ENCODE results near the gene FOXO1. TPM values are rescaled to one million over a fixed set of nuclear protein-coding genes. Genes with fewer than 3 reads are reported as not detected.

The FOXO1 gene
- total RNA-seq, 1 donor from 2014 or later, result 50.4 TPM

- DNase-seq (no peak), ATAC-seq (ENCODE audit: low read depth) (no peak)
- ChIA-PET CTCF (no interaction called here), POLR2A (no interaction called here)
- intact Hi-C loops (cut with micrococcal nuclease), result no loop called here
- Mint-ChIP-seq H3K36me3 (ENCODE audit: low read depth) (peaks cover 5% of the 10 kb centered on the region), H3K27me3 (no peaks in the 10 kb centered on the region), H3K4me3 (no peak overlapping the region), H3K9me3 (peaks cover 9% of the 10 kb centered on the region), H3K27ac (no peak overlapping the region), H3K4me1 (peaks cover 37% of the 10 kb centered on the region)
- no peak for TF ChIP-seq CTCF (IDR thresholded peaks at IDR 0.05)
These were observed 137.6 kb downstream of the FOXO1 start for GRCh38 chr13:40528881-40529280.

GRCh38 chr13:40527914-40528313 lies 138.5 kb downstream of the FOXO1 start:
- intact Hi-C loops (cut with micrococcal nuclease), result no loop called here
- Mint-ChIP-seq H3K4me1 (peaks cover 34% of the 10 kb centered on the region), H3K27me3 (no peaks in the 10 kb centered on the region), H3K9me3 (peaks cover 9% of the 10 kb centered on the region), H3K4me3 (no peak overlapping the region), H3K27ac (no peak overlapping the region), H3K36me3 (ENCODE audit: low read depth) (peaks cover 5% of the 10 kb centered on the region)
- ATAC-seq (ENCODE audit: low read depth) (no peak), DNase-seq (no peak)
- CTCF ChIA-PET, result no interaction called here
- TF ChIP-seq CTCF (IDR thresholded peaks at IDR 0.05), result no peak
- POLR2A ChIA-PET, result no interaction called here

GRCh38 chr13:40522282-40522681 lies 144.2 kb downstream of the FOXO1 start:
- no peak for TF ChIP-seq CTCF (IDR thresholded peaks at IDR 0.05)
- no peak overlapping the region for H3K4me3 Mint-ChIP-seq
- H3K4me1 Mint-ChIP-seq, result peaks cover 42% of the 10 kb centered on the region
- DNase-seq (no peak), ATAC-seq (ENCODE audit: low read depth) (no peak)
- no peaks in the 10 kb centered on the region for H3K9me3 Mint-ChIP-seq
- no peaks in the 10 kb centered on the region for H3K36me3 Mint-ChIP-seq (ENCODE audit: low read depth)
- ChIA-PET POLR2A (interaction anchor here (0.6 kb wide), 1 partner anchor 14 kb away, joined by 3 read pairs; no protein-coding TSS in a partner anchor), CTCF (no interaction called here)
- no peaks in the 10 kb centered on the region for H3K27me3 Mint-ChIP-seq
- intact Hi-C loops (cut with micrococcal nuclease), result no loop called here
- H3K27ac Mint-ChIP-seq, result no peak overlapping the region

- ATAC-seq (ENCODE audit: low read depth) (no peak), DNase-seq (no peak)
- ChIA-PET POLR2A (no interaction called here), CTCF (no interaction called here)
- no peak overlapping the region for H3K4me3 Mint-ChIP-seq
- intact Hi-C loops (cut with micrococcal nuclease), result no loop called here
- no peaks in the 10 kb centered on the region for H3K27me3 Mint-ChIP-seq
- H3K36me3 Mint-ChIP-seq (ENCODE audit: low read depth), result no peaks in the 10 kb centered on the region
- peaks cover 51% of the 10 kb centered on the region for H3K4me1 Mint-ChIP-seq
- TF ChIP-seq CTCF (IDR thresholded peaks at IDR 0.05), result no peak
- H3K27ac Mint-ChIP-seq, result no peak overlapping the region
- no peaks in the 10 kb centered on the region for H3K9me3 Mint-ChIP-seq
These were observed 145.5 kb downstream of the FOXO1 start for GRCh38 chr13:40520916-40521315.

- no peak for ATAC-seq (ENCODE audit: low read depth)
- no peaks in the 10 kb centered on the region for H3K27me3 Mint-ChIP-seq
- H3K4me3 Mint-ChIP-seq, result no peak overlapping the region
- H3K36me3 Mint-ChIP-seq (ENCODE audit: low read depth), result no peaks in the 10 kb centered on the region
- H3K4me1 Mint-ChIP-seq, result peaks cover 43% of the 10 kb centered on the region
- ChIA-PET POLR2A (interaction anchor here (0.6 kb wide), 1 partner anchor 127 kb away, joined by 3 read pairs; no protein-coding TSS in a partner anchor), CTCF (no interaction called here)
- no peak for DNase-seq
- intact Hi-C loops (cut with micrococcal nuclease), result loop anchor here (5.0 kb wide), 1 partner anchor 72 kb away; no protein-coding TSS in a partner anchor
- TF ChIP-seq CTCF (IDR thresholded peaks at IDR 0.05), result no peak
- no peak overlapping the region for H3K27ac Mint-ChIP-seq
- H3K9me3 Mint-ChIP-seq, result no peaks in the 10 kb centered on the region
These were observed 146.8 kb downstream of the FOXO1 start for GRCh38 chr13:40519637-40520036.
